GM19099 (cell line): Measurements from ENCODE around the gene NCKAP5L.

ENCODE experiments used
- POLR2A ChIP-seq: IDR thresholded peaks from 3 replicates; pipeline ENCODE4 v1.6.1; 2011; ENCODE audit warnings: low read depth; ENCODE audit not compliant: insufficient read length; ENCODE audit errors: extremely low read depth

Gene NCKAP5L

GRCh38 chr12:49783917-49784676 lies 44.1 kb downstream of the NCKAP5L start:
- TF ChIP-seq POLR2A = no peak

DNA sequence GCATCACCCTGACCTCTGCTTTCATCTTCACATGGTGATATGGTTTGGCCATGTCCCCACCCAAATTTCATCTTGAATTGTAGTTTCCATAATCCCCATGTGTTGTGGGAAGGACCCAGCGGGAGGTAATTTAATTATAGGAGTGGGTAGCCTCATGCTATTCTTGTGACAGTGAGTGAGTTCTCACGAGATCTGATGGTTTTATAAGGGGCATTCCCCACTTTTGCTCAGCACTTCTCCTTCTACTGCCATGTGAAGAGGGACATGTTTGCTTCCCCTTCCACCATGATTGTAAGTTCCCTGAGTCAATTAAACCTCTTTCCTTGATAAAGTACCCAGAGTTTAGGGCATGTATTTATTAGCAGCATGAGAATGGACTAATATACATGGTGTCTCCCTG lies 48.6 kb downstream of the NCKAP5L start:
- TF ChIP-seq POLR2A = no peak

GRCh38 chr12:49777800-49778748 lies 50.1 kb downstream of the NCKAP5L start:
- TF ChIP-seq POLR2A = no peak

DNA sequence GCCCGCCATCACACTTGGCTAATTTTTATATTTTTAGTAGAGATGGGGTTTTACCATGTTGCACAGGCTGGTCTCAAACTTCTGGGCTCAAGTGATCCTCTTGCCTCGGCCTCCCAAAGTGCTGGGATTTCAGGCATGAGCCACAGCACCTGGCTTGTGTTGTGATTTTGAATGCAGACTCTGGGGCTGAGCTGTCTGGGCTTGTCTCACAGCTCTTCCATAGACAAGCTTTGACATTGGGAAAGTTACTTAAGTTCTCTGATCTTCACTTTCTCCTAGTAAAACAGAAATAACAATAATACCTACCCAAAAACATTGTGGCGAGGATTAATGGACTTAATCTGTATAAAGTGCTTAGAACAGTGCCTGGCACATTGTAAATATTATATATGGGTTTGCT lies 50.9 kb downstream of the NCKAP5L start:
- TF ChIP-seq POLR2A = no peak

GRCh38 chr12:49776858-49777257 lies 51.4 kb downstream of the NCKAP5L start:
- TF ChIP-seq POLR2A = no peak

DNA sequence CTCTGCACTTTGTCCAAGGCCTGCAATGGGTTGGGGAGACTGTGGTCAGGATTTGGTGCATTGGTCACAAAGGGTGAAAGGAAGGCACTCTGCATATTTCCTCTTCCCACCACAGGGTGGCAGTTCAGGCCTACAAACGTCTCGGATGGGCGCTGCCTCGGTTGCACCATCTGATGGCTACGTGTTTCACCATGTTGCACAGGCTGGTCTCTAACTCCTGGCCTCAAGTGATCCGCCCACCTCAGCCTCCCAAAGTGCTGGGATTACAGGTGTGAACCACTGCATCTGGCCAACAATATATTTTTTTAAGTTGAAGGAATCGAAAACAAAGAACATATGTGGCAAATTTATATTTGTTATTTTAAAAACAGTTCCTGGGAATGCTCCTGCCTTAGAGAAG lies 51.8 kb downstream of the NCKAP5L start:
- no peak for TF ChIP-seq POLR2A

DNA sequence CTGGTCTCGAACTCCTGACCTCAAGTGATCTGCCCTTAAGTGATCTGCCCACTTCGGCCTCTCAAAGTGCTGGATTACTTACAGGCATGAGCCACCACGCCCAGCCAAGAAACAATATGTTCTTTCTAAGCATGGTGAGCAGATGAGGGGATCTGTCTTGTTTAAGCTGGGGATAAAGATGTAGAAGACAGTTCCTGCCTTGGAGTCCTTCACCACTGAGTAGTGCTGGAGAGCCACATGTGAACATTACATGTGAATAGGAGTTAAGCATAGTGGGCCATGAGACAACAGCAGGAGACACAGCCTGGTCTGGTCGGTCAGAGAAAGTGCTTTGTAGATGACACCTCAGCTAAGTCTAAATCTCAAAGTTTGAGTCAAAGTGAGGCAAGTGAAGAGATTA lies 60.9 kb downstream of the NCKAP5L start:
- TF ChIP-seq POLR2A = no peak

DNA sequence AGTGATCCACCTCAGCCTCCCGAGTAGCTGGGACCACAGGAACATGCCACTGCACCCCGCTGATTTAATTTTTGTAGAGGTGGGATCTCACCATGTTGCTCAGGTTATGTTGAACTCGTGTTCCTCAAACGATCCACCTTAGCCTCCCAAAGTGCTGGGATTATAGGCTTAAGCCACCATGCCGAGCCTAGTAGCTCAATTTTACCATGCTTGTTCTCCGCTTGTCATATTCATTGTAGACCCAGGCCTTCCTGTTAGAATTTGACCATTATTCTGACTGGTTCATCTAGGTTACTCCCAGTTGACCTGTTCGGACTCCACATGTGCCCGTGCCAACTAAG lies 62.1 kb downstream of the NCKAP5L start:
- no peak for TF ChIP-seq POLR2A

DNA sequence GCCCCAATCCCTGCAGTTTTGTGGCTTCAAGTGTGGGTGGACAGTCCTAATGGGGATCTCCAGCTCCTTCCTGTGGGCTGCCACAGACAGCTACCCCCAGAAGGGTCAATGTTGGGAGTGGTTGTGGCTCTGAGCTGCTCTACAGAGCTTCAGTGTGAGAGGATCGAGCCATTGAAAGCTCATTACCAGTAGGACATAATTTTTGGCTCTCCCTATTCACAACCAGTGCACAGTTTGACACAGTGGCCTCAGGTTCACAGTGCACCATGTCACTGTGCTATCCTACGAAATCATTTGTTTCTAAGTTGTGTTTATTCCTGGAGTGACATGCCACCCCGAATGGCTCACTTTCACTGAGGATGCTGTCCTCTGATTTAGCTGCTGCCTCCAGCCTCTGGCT lies 64.1 kb downstream of the NCKAP5L start:
- no peak for TF ChIP-seq POLR2A

DNA sequence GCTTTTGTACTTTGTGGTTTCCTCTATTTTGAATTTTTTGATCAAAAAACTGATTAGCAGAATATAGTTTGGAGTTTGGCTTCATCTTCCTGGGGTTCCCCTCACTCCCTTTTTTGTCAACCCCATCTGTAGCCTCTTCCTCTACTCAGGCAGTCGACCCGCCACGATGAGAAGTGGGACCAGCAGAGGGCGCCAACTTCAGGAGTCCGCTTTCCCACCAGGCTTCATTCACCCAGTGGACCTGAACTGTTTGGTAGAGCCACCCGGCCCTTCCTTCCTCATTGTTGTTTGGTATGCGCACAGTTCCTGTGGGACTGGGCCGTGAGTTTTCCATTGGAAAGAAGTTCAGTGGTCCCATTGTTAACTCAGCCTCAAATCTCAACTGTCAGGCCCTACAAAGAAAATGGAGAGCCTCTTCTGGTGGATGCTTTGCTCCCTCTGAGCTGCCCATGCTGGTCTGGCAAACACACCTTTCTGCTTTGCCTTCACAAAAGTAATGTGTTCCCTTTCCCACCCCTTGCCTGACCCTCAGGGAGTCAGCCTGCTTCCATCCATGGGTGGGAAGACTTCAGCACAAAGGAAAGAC lies 65.1 kb downstream of the NCKAP5L start:
- TF ChIP-seq POLR2A = no peak

DNA sequence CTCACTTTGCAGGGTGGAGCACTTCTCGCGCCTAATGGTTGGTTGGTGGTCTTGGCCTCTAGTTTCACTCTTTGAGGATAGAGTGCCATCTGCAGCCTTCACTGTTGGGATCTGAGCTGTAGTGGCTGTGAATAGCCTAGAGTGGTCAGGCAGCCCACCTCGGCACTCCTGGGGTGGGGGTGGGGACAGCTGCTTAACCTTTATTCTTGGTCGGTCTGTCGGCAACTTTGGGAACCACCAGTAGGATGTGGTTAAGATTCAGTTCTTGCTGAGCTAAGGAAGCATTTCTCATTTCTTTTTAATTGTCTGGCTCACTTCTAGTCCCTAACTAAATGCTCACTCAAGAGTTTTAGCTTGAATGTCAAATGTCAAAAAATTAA lies 65.8 kb downstream of the NCKAP5L start:
- TF ChIP-seq POLR2A = no peak

DNA sequence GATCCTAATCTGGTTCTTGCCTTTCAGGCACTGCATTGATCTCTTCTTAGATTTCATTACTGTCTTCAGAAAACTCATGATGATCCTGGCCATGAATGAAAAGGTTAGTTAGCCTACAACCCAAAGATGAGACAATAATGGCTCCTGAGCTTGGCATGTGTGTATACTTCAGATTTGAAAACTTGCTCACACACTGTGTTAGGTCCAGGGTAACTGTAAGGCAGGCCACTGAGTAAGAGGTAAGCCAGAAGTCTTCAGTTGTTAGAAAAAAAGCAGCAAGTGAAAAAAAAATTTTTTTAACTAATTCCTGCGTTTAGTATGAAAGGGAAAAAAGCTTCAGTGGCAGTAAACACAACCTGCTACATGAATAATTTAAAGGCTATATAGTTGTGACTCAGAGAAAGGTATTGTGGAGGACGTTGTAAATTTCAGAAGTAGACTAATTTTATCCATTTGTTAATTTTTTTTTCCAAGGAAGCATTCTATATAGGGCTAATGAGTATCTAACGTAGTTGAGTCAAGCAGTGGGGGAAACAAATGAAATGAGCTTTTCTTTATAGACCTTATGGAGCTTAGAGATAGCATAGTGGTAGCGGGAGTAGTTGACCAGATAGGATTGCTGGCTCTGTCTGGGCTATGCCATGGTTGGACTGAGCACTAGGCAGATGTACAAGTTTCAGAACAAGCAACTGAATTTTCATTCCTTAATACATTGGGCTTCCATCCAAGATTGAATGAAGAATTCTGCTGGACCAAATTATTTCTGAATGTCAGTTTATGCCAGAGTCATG lies 66.3 kb downstream of the NCKAP5L start:
- TF ChIP-seq POLR2A = no peak

- TF ChIP-seq POLR2A = no peak
Measured at GRCh38 chr12:49750996-49751393, 77.2 kb downstream of the NCKAP5L start.

- no peak for TF ChIP-seq POLR2A
Measured at GRCh38 chr12:49750027-49750995, 77.9 kb downstream of the NCKAP5L start.
